Natural killer cell (primary cell): ENCODE results near the gene EDIL3. TPM values are rescaled to one million over a fixed set of nuclear protein-coding genes. Genes with fewer than 3 reads are reported as not detected.

Experiments
- ATAC-seq, 3 donors: fragments of 150-1000 bp in 2 of 3; fragments of 200-7000 bp in 1 of 3; cut with Tn5 transposase; 1 replicate in 1 of 3; 2 replicates in 2 of 3; pipeline ENCODE4 v1.10.0; 2021; ENCODE audit warnings: mild to moderate bottlenecking in 2 of 3, moderate library complexity in 2 of 3
- DNase-seq, 2 donors: peaks; one replicate each; pipeline versions ENCODE4 v3.0.0 to v3.0.0-alpha.2; 2013 to 2021; ENCODE audit warnings: mixed read lengths in 1 of 2
- H3K27ac ChIP-seq: one replicate; pipeline ENCODE4 v1.5.1; 2013; ENCODE audit warnings: mild to moderate bottlenecking, low read length
- H3K27me3 ChIP-seq: one replicate; pipeline ENCODE4 v1.6.1; 2013; ENCODE audit warnings: low read length; ENCODE audit not compliant: control insufficient read depth, insufficient read depth
- H3K36me3 ChIP-seq: one replicate; pipeline ENCODE4 v1.6.1; 2013; ENCODE audit warnings: low read length; ENCODE audit not compliant: control insufficient read depth, insufficient read depth
- H3K4me1 ChIP-seq: one replicate; pipeline ENCODE4 v1.6.1; 2013; ENCODE audit warnings: low read length; ENCODE audit not compliant: control insufficient read depth, insufficient read depth
- H3K4me3 ChIP-seq: one replicate; pipeline ENCODE4 v1.5.1; 2013; ENCODE audit warnings: low read length
- H3K9me3 ChIP-seq: one replicate; pipeline ENCODE4 v1.6.1; 2013; ENCODE audit warnings: low read length; ENCODE audit not compliant: control insufficient read depth, insufficient read depth
- H3K27ac Mint-ChIP-seq, 2 donors: one replicate each; pipeline ENCODE4 v1.8.0; 2022; ENCODE audit warnings: mild to moderate bottlenecking in 2 of 2, mixed read lengths in 2 of 2, moderate library complexity in 1 of 2
- H3K27me3 Mint-ChIP-seq, 2 donors: one replicate each; pipeline ENCODE4 v1.8.0; 2022; ENCODE audit warnings: low read depth in 2 of 2, mixed read lengths in 2 of 2
- H3K36me3 Mint-ChIP-seq: one replicate; pipeline ENCODE4 v1.8.0; 2022; ENCODE audit warnings: mixed read lengths
- H3K4me1 Mint-ChIP-seq, 2 donors: one replicate each; pipeline ENCODE4 v1.8.0; 2022; ENCODE audit warnings: mixed read lengths in 2 of 2
- H3K4me3 Mint-ChIP-seq: one replicate; pipeline ENCODE4 v1.8.0; 2022; ENCODE audit warnings: mild to moderate bottlenecking, moderate library complexity, mixed read lengths
- H3K9me3 Mint-ChIP-seq, 2 donors: one replicate each; pipeline ENCODE4 v1.8.0; 2022; ENCODE audit warnings: mixed read lengths in 2 of 2
- WGBS: methylation state at CpG from one replicate; pipeline ENCODE4 v1.1.7; 2013; ENCODE audit warnings: missing lambda C conversion rate; ENCODE audit not compliant: insufficient coverage; 5-methylcytosine and 5-hydroxymethylcytosine counted together
- intact Hi-C: fragments of 100-400 bp; cut with micrococcal nuclease; formaldehyde crosslinking; loops from one replicate; pipeline ENCODE4 v1.14.2; 2022
- total RNA-seq, 4 donors: library from RNA; stranded (reverse); fragments of 120-200 nt in 1 of 4; gene quantifications; one replicate each; pipeline versions ENCODE4 v1.2.3 to v1.2.4, GENCODE V29; 2013 to 2022
- TF ChIP-seq, protein P1 (sequence below): fragments of 200-600 bp; IDR thresholded peaks from one replicate; pipeline ENCODE4 v1.8.0; 2022; ENCODE audit warnings: antibody characterized with exemption

EDIL3 gene
- total RNA-seq, 3 donors from 2014 or later (not counting 1 experiment from before 2014, with no cell fraction given): not detected

DNA sequence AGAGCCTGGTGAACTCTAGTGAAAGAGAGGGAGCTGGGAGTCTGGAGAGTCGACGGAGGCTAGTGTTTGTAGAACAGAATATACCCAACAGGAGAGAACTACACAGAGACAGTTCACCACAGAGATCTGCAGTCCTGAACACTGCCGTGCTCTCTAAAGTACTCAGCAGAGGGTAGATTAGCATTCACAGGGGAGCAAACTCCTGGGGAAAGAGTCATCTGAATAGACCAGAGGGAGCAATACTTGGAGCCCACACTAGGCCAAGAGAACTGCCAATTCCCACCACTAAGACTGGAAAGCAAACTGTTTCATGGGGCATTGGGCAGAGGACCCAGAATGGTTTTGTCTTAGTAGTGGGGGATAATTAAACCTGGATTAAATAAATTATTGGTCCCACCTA is 235.6 kb downstream of the EDIL3 start:
- Histone ChIP-seq H3K4me1 (no peaks in the 10 kb centered on the region), H3K27me3 (no peaks in the 10 kb centered on the region), H3K9me3 (no peaks in the 10 kb centered on the region), H3K27ac (no peak overlapping the region), H3K36me3 (no peaks in the 10 kb centered on the region), H3K4me3 (no peak overlapping the region)
- DNase-seq (no peak), ATAC-seq (no peak)
- H3K27ac Mint-ChIP-seq: no peak overlapping the region
- peaks cover 0 to 6% of the 10 kb centered on the region in 2 donors for H3K9me3 Mint-ChIP-seq
- H3K4me3 Mint-ChIP-seq: no peak overlapping the region
- whole genome bisulfite sequencing: 82% methylated on average over 1 of the region's 3 CpGs
- H3K27me3 Mint-ChIP-seq: no peaks in the 10 kb centered on the region
- no peaks in the 10 kb centered on the region for H3K36me3 Mint-ChIP-seq
- TF ChIP-seq, protein P1, sequence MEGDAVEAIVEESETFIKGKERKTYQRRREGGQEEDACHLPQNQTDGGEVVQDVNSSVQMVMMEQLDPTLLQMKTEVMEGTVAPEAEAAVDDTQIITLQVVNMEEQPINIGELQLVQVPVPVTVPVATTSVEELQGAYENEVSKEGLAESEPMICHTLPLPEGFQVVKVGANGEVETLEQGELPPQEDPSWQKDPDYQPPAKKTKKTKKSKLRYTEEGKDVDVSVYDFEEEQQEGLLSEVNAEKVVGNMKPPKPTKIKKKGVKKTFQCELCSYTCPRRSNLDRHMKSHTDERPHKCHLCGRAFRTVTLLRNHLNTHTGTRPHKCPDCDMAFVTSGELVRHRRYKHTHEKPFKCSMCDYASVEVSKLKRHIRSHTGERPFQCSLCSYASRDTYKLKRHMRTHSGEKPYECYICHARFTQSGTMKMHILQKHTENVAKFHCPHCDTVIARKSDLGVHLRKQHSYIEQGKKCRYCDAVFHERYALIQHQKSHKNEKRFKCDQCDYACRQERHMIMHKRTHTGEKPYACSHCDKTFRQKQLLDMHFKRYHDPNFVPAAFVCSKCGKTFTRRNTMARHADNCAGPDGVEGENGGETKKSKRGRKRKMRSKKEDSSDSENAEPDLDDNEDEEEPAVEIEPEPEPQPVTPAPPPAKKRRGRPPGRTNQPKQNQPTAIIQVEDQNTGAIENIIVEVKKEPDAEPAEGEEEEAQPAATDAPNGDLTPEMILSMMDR: no peak
- intact Hi-C loops: no loop called here
- H3K4me1 Mint-ChIP-seq: no peaks in the 10 kb centered on the region

DNA sequence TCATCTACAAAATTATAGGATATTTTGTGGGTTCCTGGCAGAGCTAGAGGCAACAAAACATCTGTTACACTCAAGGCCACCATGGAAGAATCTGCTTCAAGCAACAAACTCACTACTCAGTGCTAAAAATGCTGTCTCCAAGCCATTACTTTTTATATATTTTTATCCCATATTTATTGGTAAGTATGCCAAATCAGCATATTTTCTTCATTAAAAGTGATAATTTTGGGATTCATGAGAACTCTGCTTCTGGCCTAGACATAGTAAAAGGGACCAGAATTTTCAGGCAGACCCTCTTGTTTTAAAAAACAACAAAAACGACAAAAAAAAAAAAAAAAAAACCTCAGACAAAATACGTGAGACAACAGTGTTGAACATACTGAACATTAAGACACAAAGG is 236.0 kb downstream of the EDIL3 start:
- TF ChIP-seq, protein P1: no peak
- no peaks in the 10 kb centered on the region for H3K27me3 Mint-ChIP-seq
- no peak overlapping the region for H3K4me3 Mint-ChIP-seq
- ATAC-seq (no peak), DNase-seq (no peak)
- Histone ChIP-seq H3K27me3 (no peaks in the 10 kb centered on the region), H3K9me3 (no peaks in the 10 kb centered on the region), H3K4me1 (no peaks in the 10 kb centered on the region), H3K36me3 (no peaks in the 10 kb centered on the region), H3K4me3 (no peak overlapping the region), H3K27ac (no peak overlapping the region)
- intact Hi-C loops: no loop called here
- H3K27ac Mint-ChIP-seq: no peak overlapping the region
- peaks cover 0 to 6% of the 10 kb centered on the region in 2 donors for H3K9me3 Mint-ChIP-seq
- no peaks in the 10 kb centered on the region for H3K36me3 Mint-ChIP-seq
- no peaks in the 10 kb centered on the region for H3K4me1 Mint-ChIP-seq
- no CpG with 5 or more reads among the region's 2 CpGs for WGBS

DNA sequence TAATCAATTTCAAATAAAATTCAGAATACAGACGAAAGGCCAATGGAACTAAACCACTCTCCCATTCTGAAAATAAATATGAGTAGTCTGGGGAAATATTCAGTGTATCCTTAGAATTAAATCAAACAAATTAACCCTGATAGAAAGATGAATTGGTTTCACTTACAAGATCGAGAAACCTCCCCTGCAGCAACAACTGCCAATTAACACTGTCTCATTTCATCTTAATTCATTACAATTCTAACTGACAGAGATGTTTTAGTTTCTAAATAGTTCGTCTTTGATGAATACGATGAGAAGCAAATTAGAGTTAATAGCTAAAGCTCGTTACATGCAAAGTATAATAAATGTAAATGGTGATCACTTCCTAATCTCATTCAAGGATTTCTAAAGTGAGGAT is 247.1 kb downstream of the EDIL3 start:
- 71% methylated on average over 1 of the region's 5 CpGs for WGBS
- no peak overlapping the region for H3K4me3 Mint-ChIP-seq
- H3K27ac Mint-ChIP-seq: no peak overlapping the region

DNA sequence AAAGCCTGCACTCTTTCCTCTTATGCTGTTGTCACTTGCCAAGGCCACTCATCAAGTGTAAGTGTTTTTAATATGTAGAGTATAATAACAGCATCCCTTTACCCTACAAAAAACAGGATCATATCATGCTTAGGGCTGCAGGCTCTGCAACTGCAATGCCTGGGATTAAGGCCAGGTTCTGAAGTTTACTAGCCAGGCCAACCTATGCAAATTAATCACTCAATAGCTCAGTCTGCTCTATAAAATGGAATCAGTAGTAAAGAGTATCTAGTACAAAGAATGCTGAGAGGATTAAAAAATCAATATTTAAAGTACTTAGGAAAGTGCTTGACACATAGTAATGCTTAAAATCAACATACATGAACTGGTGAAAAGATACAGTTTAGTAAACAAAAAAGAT is 253.3 kb downstream of the EDIL3 start:
- H3K27me3 ChIP-seq: no peaks in the 10 kb centered on the region
- TF ChIP-seq, protein P1: no peak
- H3K36me3 Mint-ChIP-seq: no peaks in the 10 kb centered on the region
- H3K9me3 ChIP-seq: no peaks in the 10 kb centered on the region
- H3K4me3 Mint-ChIP-seq: no peak overlapping the region
- H3K27ac Mint-ChIP-seq: no peak overlapping the region
- H3K4me1 Mint-ChIP-seq: no peaks in the 10 kb centered on the region
- H3K9me3 Mint-ChIP-seq: peaks cover 2 to 4% of the 10 kb centered on the region in 2 donors
- H3K36me3 ChIP-seq: no peaks in the 10 kb centered on the region
- ATAC-seq (no peak), DNase-seq (no peak)
- H3K4me3 ChIP-seq: no peak overlapping the region
- H3K27ac ChIP-seq: no peak overlapping the region
- no peaks in the 10 kb centered on the region for H3K27me3 Mint-ChIP-seq
- no peaks in the 10 kb centered on the region for H3K4me1 ChIP-seq
- intact Hi-C loops: no loop called here

More for the DNA sequence above, 247.1 kb downstream of the EDIL3 start:
- Histone ChIP-seq H3K27me3 (no peaks in the 10 kb centered on the region), H3K4me3 (no peak overlapping the region), H3K9me3 (no peaks in the 10 kb centered on the region), H3K4me1 (no peaks in the 10 kb centered on the region), H3K27ac (no peak overlapping the region), H3K36me3 (no peaks in the 10 kb centered on the region)
- peaks cover 0 to 7% of the 10 kb centered on the region in 2 donors for H3K9me3 Mint-ChIP-seq
- ATAC-seq (no peak), DNase-seq (no peak)
- H3K36me3 Mint-ChIP-seq: no peaks in the 10 kb centered on the region
- no peaks in the 10 kb centered on the region for H3K27me3 Mint-ChIP-seq
- TF ChIP-seq, protein P1: no peak
- no peaks in the 10 kb centered on the region for H3K4me1 Mint-ChIP-seq
- intact Hi-C loops: no loop called here
